MM.1S (cell line): Measurements from ENCODE around the gene HJV.

Source experiments
- DNase-seq: peaks from one replicate; pipeline ENCODE4 v3.0.0-alpha.2; 2015
- H2AFZ ChIP-seq: fragments of 300-600 bp; sonication (generic); 2 replicates; pipeline ENCODE4 v1.6.0; 2016; ENCODE audit warnings: antibody characterized with exemption, low read length
- H3F3A ChIP-seq: fragments of 300-600 bp; sonication (generic); 2 replicates; pipeline ENCODE4 v1.6.1; 2016; ENCODE audit warnings: mild to moderate bottlenecking, antibody characterized with exemption, low read length, moderate library complexity, mixed read lengths; ENCODE audit not compliant: insufficient read depth
- H3K27ac ChIP-seq: fragments of 300-600 bp; sonication (generic); 2 replicates; pipeline ENCODE4 v1.5.1; 2016; ENCODE audit warnings: mild to moderate bottlenecking, low read length
- H3K27me3 ChIP-seq: fragments of 300-600 bp; sonication (generic); replicated peaks from 2 replicates; pipeline ENCODE4 v1.6.0; 2016; ENCODE audit warnings: low read length; ENCODE audit not compliant: insufficient read depth
- H3K36me3 ChIP-seq: fragments of 300-600 bp; sonication (generic); replicated peaks from 2 replicates; pipeline ENCODE4 v1.6.1; 2016; ENCODE audit warnings: mild to moderate bottlenecking, low read length, mixed read lengths; ENCODE audit not compliant: insufficient read depth
- H3K4me1 ChIP-seq: fragments of 300-600 bp; sonication (generic); 2 replicates; pipeline ENCODE4 v1.6.1; 2016; ENCODE audit warnings: low read length, mixed read lengths
- H3K4me2 ChIP-seq: fragments of 300-600 bp; sonication (generic); 2 replicates; pipeline ENCODE4 v1.6.0; 2016; ENCODE audit warnings: low read depth, low read length
- H3K4me3 ChIP-seq: fragments of 300-600 bp; sonication (generic); 2 replicates; pipeline ENCODE4 v1.5.1; 2016; ENCODE audit warnings: low read length, mixed read lengths
- H3K79me2 ChIP-seq: fragments of 300-600 bp; sonication (generic); 2 replicates; pipeline ENCODE4 v1.6.1; 2016; ENCODE audit warnings: mixed run types, low read length, mixed read lengths
- H3K9ac ChIP-seq: fragments of 300-600 bp; sonication (generic); 2 replicates; pipeline ENCODE4 v1.6.1; 2016; ENCODE audit warnings: low read length, mixed read lengths
- H3K9me2 ChIP-seq: fragments of 300-600 bp; sonication (generic); replicated peaks from 2 replicates; pipeline ENCODE4 v1.6.1; 2016; ENCODE audit warnings: mild to moderate bottlenecking, low read length, mixed read lengths; ENCODE audit not compliant: insufficient read depth
- H3K9me3 ChIP-seq: fragments of 300-600 bp; sonication (generic); replicated peaks from 2 replicates; pipeline ENCODE4 v1.6.1; 2016; ENCODE audit warnings: mild to moderate bottlenecking, low read length, mixed read lengths; ENCODE audit not compliant: insufficient read depth
- H4K20me1 ChIP-seq: fragments of 300-600 bp; sonication (generic); 2 replicates; pipeline ENCODE4 v1.6.1; 2016; ENCODE audit warnings: mild to moderate bottlenecking, low read length, moderate library complexity, mixed read lengths; ENCODE audit not compliant: insufficient read depth
- CTCF ChIP-seq: fragments of 300-600 bp; sonication (generic); IDR thresholded peaks from 2 replicates; pipeline ENCODE4 v1.5.1; 2016; ENCODE audit warnings: antibody characterized with exemption, low read length, mixed read lengths
- EZH2 ChIP-seq: fragments of 300-600 bp; sonication (generic); optimal IDR thresholded peaks from 2 replicates; pipeline ENCODE3; 2017; ENCODE audit warnings: low read depth, mild to moderate bottlenecking, antibody characterized with exemption, low read length, mixed read lengths
- EZH2phosphoT487 ChIP-seq: fragments of 300-600 bp; sonication (generic); IDR thresholded peaks from 2 replicates; pipeline ENCODE4 v1.6.1; 2018; ENCODE audit warnings: antibody characterized with exemption, low read length

Gene HJV

GRCh38 chr1:145997718-145998023 is 23.9 kb downstream of the HJV start:
- Histone ChIP-seq H3K27ac (peak overlapping the region; percentile 89), H3F3A (peaks cover 76% of the 10 kb centered on the region), H3K27me3 (no peaks in the 10 kb centered on the region), H3K4me1 (peaks cover 47% of the 10 kb centered on the region), H2AFZ (no peak overlapping the region), H3K9me2 (no peaks in the 10 kb centered on the region), H3K36me3 (peaks cover 23% of the 10 kb centered on the region), H3K9ac (peak overlapping the region; percentile 79), H3K79me2 (peaks cover 49% of the 10 kb centered on the region), H3K4me3 (peak overlapping the region; percentile 85), H3K9me3 (no peaks in the 10 kb centered on the region), H3K4me2 (peak overlapping the region; percentile 89), H4K20me1 (peaks cover 18% of the 10 kb centered on the region; the same call in 1 of the 2 replicates)
- TF ChIP-seq EZH2 (no peak), EZH2phosphoT487 (no peak), CTCF (no peak; the same call in 1 of the 2 replicates)
- DNase-seq = peak; percentile 55

- peaks cover 81% of the 10 kb centered on the region for H3F3A ChIP-seq
- H3K27ac ChIP-seq = peak overlapping the region; percentile 89
- peaks cover 26% of the 10 kb centered on the region for H3K36me3 ChIP-seq
- H3K9me3 ChIP-seq = no peaks in the 10 kb centered on the region
- peak; percentile 68 for DNase-seq
- peaks cover 18% of the 10 kb centered on the region; the same call in 1 of the 2 replicates for H4K20me1 ChIP-seq
- peaks cover 50% of the 10 kb centered on the region for H3K4me1 ChIP-seq
- H2AFZ ChIP-seq = peak overlapping the region; percentile 45
- peak overlapping the region; percentile 85 for H3K4me3 ChIP-seq
- H3K79me2 ChIP-seq = peaks cover 49% of the 10 kb centered on the region
- peak overlapping the region; percentile 89 for H3K4me2 ChIP-seq
- TF ChIP-seq CTCF (no peak), EZH2phosphoT487 (no peak), EZH2 (no peak)
- H3K9ac ChIP-seq = peak overlapping the region; percentile 79
- no peaks in the 10 kb centered on the region for H3K9me2 ChIP-seq
- H3K27me3 ChIP-seq = no peaks in the 10 kb centered on the region
These were observed 24.4 kb downstream of the HJV start for GRCh38 chr1:145997016-145997717.

GRCh38 chr1:145996433-145997015 is 25.0 kb downstream of the HJV start, which contains the start of gene TXNIP:
TSS of gene TXNIP (minus strand) at chr1:145996579. CDS start at chr1:145996266, 313 bp downstream.
- peaks cover 26% of the 10 kb centered on the region for H3K36me3 ChIP-seq
- peaks cover 88% of the 10 kb centered on the region for H3F3A ChIP-seq
- H3K4me1 ChIP-seq = peaks cover 50% of the 10 kb centered on the region
- H2AFZ ChIP-seq = peak within 1 kb of the TSS; percentile 45
- peak within 1 kb of the TSS; percentile 89 for H3K27ac ChIP-seq
- no peaks in the 10 kb centered on the region for H3K9me2 ChIP-seq
- peaks cover 49% of the 10 kb centered on the region for H3K79me2 ChIP-seq
- H3K27me3 ChIP-seq = no peaks in the 10 kb centered on the region
- H3K9me3 ChIP-seq = no peaks in the 10 kb centered on the region
- H4K20me1 ChIP-seq = peaks cover 18% of the 10 kb centered on the region; the same call in 1 of the 2 replicates
- H3K4me2 ChIP-seq = peak within 1 kb of the TSS; percentile 89
- peak within 1 kb of the TSS; percentile 79 for H3K9ac ChIP-seq
- TF ChIP-seq CTCF = no peak
- no peak for TF ChIP-seq EZH2phosphoT487
- no peak for TF ChIP-seq EZH2
- peak; percentile 99 for DNase-seq
- H3K4me3 ChIP-seq = peak within 1 kb of the TSS; percentile 85
